ENCODE results near the gene ADAMTS2.

The ADAMTS2 gene

DNA sequence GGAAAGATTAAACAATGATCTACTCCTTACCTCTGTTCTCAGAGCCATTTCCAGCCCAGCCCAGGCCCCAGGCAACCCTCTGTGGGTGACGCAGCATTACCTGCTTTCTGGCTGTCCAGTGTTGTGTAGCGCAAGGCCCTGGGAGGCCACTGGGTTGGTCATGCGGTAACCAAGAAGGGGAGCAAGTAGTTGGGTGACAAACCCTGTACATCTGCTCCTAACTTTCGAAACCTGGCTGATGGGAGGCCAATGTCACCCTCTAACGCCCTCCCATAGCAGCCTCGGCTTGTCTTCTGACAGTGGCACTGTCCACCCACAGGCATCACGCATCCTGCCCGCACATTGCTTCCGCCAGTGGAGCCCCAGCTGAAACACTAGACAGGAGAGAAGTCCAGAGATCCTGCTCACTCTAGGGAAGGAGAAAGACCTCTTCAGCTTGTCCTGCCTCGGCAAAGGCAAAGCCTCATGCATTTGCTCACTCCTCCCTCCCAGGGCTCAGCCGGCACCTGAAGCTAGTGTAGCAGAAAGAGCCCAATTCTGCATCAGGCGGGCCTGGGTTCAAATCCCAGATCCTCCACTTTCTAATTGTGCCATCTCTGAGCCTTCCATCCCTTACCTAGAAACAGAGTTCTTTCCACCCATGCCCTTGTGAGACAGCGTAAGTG, 94.6 kb downstream of the ADAMTS2 start:
- no peak for TF ChIP-seq ZNF274 (IDR thresholded peaks at IDR 0.05; ENCODE audit: low read depth, low read length)
- H3K4me3 ChIP-seq (ENCODE audit: low read length): no peak overlapping the region

- no peak for TF ChIP-seq ZNF274 (IDR thresholded peaks at IDR 0.05; ENCODE audit: low read depth, low read length)
- no peak overlapping the region for H3K4me3 ChIP-seq (ENCODE audit: low read length)
Observed at GRCh38 chr5:179246227-179246626, 99.0 kb downstream of the ADAMTS2 start.

DNA sequence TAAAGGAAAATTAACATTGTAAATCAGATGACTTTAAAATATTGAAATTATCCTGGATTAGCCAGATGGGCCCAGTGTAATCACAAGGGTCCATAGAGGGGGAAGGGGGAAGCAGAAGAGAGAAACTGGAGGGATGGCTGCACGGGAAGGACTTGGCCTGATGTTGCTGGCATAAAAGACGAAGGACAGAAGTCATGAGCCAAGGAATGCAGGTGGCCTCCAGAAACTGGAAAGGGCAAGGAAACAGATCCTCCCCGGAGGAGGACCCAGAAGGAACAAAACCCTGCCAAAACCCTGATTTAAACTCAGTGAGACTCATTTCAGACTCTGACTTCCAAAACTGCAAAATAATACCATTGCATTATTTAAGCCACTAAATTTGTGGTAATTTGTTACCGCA, 100.2 kb downstream of the ADAMTS2 start:
- TF ChIP-seq ZNF274 (IDR thresholded peaks at IDR 0.05; ENCODE audit: low read depth, low read length): no peak
- H3K4me3 ChIP-seq (ENCODE audit: low read length): no peak overlapping the region

DNA sequence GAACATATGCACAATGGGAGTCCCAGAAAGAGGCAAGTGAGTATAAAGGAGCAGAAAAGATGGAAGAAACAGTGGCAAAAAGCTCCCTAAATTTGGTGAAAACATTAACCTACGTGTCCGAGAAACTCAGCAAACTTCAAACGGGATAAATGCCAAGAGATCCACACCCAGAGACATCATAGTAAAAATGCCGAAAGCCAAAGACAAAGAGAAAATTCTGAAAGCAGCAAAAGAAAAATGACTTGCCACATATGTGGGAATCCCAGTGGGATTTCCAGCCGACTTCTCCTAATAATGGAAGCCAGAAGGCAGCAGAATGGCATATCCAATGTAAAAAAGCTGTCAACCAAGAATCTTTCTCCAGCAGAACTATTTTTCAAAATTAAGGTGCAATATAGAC, 101.2 kb downstream of the ADAMTS2 start:
- TF ChIP-seq ZNF274 (IDR thresholded peaks at IDR 0.05; ENCODE audit: low read depth, low read length): no peak
- no peak overlapping the region for H3K4me3 ChIP-seq (ENCODE audit: low read length)

DNA sequence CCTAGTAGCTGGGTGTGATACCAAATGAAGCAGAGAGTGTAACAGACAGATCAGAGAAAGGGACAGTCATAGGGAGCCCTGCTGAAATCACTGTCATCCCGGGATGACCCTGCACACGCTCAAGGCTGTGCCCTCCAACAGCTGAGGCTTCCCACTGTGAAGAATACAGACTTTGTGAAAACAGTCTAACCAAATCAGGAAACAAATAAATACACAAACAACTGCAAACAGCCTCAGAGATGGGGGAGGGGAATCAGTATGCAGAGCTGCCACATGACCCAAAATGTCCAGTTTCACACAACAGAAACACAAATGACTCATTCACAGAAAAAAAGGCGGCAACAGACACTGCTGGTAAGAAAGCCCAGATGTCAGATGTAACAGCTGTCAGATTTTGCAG, 101.9 kb downstream of the ADAMTS2 start:
- TF ChIP-seq ZNF274 (IDR thresholded peaks at IDR 0.05; ENCODE audit: low read depth, low read length): no peak
- H3K4me3 ChIP-seq (ENCODE audit: low read length): no peak overlapping the region

- no peak for TF ChIP-seq ZNF274 (IDR thresholded peaks at IDR 0.05; ENCODE audit: low read depth, low read length)
- no peak overlapping the region for H3K4me3 ChIP-seq (ENCODE audit: low read length)
Observed at GRCh38 chr5:179242676-179243075, 102.6 kb downstream of the ADAMTS2 start.

GRCh38 chr5:179241764-179242370, 103.4 kb downstream of the ADAMTS2 start:
- no peak overlapping the region for H3K4me3 ChIP-seq (ENCODE audit: low read length)
- no peak for TF ChIP-seq ZNF274 (IDR thresholded peaks at IDR 0.05; ENCODE audit: low read depth, low read length)

DNA sequence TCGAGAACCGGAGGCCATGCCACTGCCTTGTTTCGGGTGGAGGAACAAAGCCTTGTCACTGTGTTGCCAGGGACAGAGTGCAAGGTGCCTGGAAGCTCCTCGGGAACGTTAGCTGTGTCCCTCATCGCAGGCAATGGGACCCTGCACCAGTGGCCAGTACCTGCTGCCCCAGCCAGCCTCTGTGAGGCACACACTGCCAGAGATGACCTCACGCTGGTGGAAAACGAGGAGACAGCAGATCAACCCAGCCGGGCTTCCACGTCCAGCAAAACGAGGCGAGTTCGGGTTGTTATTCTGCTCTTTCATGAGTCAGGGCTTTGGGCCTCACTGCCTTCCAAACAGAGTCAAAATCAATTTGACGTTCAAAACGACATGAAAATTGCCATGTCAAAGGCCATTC, 104.1 kb downstream of the ADAMTS2 start:
- no peak for TF ChIP-seq ZNF274 (IDR thresholded peaks at IDR 0.05; ENCODE audit: low read depth, low read length)
- H3K4me3 ChIP-seq (ENCODE audit: low read length): no peak overlapping the region

- H3K4me3 ChIP-seq (ENCODE audit: low read length): no peak overlapping the region
- TF ChIP-seq ZNF274 (IDR thresholded peaks at IDR 0.05; ENCODE audit: low read depth, low read length): no peak
Observed at GRCh38 chr5:179240561-179240960, 104.7 kb downstream of the ADAMTS2 start.

DNA sequence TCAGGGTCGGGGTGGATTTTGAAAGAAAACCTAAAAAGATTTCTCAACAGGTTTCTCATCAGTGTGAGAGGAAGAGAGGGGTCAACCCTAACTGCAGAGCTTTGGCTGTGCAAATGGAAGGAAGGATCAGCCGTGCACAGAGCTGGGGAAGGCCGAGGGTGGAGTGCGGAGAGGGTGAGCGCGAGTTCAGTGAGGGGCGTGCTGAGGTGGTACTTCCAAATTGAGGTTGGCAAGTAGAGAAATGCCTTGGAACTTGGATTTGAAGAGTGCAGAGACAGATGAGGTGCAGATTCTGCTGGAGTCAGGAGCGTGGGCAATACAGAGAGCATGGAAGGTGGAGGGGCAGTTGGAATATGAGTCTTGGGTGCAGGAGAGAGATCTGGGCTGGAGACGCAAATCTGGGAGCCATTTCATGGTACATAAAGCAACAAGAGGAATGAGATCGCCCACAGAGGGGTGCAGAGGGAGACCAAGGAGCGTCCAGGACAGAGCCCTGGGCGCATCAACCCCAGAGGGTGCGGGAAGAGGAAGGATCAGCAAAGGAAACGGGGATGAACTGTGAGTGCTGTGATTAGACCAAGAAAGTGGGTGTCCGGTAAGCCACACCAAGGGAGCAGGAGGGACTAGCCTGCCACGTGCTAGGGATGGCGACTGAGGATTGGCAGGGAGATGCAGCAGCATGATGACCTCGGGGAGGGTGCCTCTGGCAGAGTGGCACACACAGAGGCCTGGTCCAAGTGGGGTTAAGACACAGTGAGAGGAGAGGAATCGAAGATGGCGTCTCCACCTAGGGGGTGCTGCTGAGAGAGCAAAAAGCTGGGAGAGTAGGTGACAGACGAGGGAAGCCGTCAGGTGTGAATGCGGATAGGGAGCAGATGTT, 105.8 kb downstream of the ADAMTS2 start:
- no peak overlapping the region for H3K4me3 ChIP-seq (ENCODE audit: low read length)
- no peak for TF ChIP-seq ZNF274 (IDR thresholded peaks at IDR 0.05; ENCODE audit: low read depth, low read length)

DNA sequence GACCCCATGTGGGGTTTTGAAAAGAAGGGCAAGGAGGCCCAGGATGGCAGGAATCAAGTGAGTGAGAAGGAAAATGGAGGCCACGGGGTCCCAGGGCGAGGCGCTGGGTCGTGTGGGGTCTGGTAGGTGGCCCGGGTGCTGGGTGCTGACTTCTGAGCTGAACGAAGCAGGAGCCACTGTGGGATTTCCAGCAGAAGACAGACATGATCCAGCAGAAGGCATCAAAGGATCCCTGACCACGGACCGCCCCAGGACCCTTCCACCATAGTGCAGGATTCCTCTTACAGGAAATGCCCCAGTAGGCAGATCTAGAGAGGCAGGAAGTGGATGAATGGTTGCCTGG, 106.7 kb downstream of the ADAMTS2 start:
- no peak overlapping the region for H3K4me3 ChIP-seq (ENCODE audit: low read length)
- no peak for TF ChIP-seq ZNF274 (IDR thresholded peaks at IDR 0.05; ENCODE audit: low read depth, low read length)

GRCh38 chr5:179237770-179238627, 107.3 kb downstream of the ADAMTS2 start:
- no peak overlapping the region for H3K4me3 ChIP-seq (ENCODE audit: low read length)
- TF ChIP-seq ZNF274 (IDR thresholded peaks at IDR 0.05; ENCODE audit: low read depth, low read length): no peak

GRCh38 chr5:179235416-179236400, 109.6 kb downstream of the ADAMTS2 start:
- no peak overlapping the region for H3K4me3 ChIP-seq (ENCODE audit: low read length)
- TF ChIP-seq ZNF274 (IDR thresholded peaks at IDR 0.05; ENCODE audit: low read depth, low read length): no peak

Measured in GM08714 (cell line).